HG03103 (cell line): ENCODE measurements around the gene PAFAH1B1.

Experiments
- ATAC-seq: cut with Tn5 transposase; IDR thresholded peaks from one replicate; pipeline ENCODE4 v1.9.1; 2021; ENCODE audit warnings: low read depth; ENCODE audit not compliant: unreplicated experiment

The PAFAH1B1 gene

DNA sequence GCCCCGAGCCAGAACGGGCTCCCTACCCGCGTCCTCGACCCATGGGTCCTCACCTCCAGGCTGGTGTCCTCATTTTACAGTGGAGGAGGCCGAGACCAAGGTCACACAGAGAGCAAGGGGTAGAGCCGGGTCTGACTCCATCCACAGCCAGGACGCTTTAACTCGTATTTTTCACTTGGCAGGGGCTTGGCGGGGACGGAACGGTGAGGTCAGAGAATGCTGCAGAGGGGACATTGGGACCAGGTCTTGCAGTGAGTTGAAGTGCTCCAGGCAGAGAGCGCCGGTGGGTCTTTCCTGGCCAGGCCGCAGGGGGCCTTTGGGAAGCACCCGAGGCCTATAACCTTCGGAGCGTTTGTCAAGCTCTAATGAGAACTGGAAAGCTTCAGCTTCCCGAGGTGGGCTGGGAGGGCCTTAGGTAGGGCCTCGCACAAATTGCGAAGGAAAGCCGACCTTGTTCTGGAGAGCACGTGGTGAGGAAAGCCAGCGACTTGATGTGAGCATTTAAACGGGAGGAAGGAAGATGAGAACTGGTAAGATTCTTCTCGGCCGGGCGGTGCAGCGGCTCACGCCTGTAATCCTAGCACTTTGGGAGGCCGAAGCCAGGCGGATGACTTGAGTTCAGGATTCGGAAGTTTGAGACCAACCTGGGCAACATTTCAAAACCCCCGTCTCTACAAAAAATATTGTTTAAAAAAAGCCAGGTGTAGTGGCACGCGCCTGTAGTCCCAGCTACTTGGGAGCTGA lies 119.0 kb downstream of the PAFAH1B1 start:
- no peak for ATAC-seq

DNA sequence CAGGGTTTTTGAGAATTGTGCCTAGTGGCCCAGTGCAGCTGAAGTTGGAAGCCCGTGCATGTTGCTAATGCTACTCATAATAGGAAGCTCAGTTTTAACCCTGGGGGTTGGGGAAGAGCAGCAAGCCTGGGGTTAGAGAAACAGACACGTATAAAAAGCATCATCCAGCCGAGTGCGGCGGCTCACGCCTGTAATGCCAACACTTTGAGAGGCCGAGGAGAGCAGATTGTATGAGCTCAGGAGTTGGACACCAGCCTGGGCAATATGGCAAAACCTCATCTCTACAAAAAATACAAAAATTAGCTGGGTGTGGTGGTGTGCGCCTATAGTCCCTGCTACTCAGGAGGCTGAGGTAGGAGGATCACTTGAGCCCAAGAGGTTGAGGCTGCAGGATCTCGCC lies 120.4 kb downstream of the PAFAH1B1 start:
- ATAC-seq = no peak

GRCh38 chr17:2716649-2717048 lies 123.2 kb downstream of the PAFAH1B1 start:
- ATAC-seq = no peak

DNA sequence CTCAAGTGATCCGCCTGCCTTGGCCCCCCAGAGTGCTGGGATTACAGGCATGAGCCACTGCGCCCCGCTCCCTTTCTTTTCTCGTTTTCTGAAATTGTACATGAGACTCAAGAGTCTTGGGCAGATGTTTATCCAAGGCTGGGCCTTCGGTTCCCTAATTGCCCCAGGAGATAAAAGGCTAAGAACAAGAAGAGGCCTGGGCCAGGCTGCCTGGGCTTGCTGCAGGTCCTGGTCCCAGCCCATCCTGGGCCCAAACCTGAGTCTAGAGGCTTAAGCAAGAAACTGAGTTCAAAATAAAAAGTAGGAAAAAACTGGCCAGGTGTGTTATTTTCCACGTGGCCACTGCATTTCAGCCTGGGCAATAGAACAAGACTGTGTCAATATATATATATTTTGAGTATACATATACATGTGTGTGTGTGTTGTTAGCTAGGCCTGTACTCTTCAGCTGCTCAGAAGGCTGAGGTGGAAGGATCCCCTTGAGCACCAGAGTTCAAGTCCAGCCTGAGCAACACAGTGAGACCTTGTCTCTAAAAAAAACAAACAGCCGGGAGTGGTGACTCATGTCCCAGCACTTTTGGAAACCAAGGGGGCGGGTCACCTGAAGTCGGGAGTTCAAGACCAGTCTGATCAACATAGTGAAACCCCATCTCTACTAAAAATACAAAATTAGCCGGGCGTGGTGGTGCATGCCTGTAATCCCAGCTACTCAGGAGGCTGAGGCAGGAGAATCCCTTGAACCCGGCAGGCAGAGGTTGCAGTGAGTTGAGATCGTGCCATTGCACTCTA lies 124.9 kb downstream of the PAFAH1B1 start:
- no peak for ATAC-seq

- ATAC-seq = no peak
These were observed 126.4 kb downstream of the PAFAH1B1 start for GRCh38 chr17:2719861-2720260.

DNA sequence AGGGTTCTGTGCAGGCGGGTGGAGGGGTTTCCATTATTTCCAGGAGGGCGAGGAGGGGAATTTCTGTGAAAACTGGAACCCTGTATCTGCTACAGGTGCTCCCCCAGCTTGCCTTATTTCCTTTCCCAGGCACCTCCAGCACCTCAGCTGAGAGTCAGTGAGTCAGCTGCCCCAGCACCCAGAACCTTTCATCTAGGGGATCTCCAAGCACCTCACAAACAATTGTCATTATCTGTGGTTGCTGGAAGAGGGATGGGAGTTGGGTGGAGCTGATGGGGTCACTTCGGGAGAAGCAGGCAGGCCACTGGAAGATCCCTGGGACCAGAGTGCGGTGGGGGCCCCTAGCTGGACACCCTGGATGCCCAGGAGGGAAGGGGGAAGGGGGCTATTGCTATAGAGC lies 128.1 kb downstream of the PAFAH1B1 start:
- ATAC-seq = no peak

- no peak for ATAC-seq
These were observed 129.2 kb downstream of the PAFAH1B1 start for GRCh38 chr17:2722611-2723010.

DNA sequence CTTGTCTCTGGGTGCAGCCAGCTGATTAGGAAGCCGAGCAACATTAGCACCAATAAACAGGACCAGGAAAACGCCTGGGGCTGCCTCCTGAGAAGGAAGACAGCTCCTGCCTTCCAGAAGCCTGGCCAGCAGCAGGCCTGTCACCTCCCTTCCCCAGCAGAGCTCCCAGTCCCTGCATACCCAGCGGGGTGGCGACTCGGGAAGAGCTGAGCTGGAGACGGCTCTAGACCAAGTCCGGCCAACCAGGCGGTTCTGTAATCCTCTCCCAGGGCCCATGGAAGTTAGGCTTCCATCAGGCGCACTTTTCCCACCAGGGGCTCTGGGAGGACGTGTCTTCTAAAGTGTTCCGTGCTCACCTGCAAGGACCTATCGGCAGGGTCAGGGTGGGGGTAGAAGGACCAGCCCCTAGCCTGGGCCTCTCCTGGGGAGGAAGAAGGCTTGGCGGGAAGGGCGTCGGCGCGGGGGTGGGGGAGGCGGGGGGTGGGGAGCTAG lies 130.1 kb downstream of the PAFAH1B1 start:
- ATAC-seq = no peak

GRCh38 chr17:2723997-2724783 lies 130.7 kb downstream of the PAFAH1B1 start:
- ATAC-seq = no peak

GRCh38 chr17:2724784-2725164 lies 131.3 kb downstream of the PAFAH1B1 start:
- ATAC-seq = no peak

DNA sequence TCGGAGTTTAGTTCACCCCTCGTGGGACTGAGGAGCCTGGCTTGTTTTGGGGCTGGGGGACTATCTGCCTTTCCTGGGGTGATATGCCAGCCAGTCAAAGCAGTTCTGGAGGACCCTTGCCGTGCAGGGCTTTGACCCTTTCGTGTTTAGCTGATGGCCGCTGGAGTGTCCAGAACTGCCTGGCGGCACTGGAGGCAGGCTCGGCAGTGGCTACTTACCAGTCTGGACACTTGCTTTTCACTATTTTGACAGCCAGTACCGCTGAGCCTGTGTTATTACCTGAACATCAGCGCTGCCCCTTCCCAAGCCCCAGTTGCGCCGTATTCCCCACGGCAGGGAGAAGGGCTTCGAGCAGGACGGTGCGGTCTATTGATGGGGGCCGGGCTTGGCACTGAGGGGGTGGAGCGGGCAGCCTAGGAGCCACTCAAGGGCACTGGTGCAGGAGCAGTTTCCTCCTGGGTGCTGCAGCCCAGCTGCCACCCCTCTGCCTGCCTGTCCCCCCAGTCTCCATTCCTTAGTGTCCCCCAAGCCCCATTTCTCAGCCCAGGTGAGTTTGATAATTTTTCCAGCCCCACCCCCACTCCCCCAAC lies 137.4 kb downstream of the PAFAH1B1 start:
- no peak for ATAC-seq

DNA sequence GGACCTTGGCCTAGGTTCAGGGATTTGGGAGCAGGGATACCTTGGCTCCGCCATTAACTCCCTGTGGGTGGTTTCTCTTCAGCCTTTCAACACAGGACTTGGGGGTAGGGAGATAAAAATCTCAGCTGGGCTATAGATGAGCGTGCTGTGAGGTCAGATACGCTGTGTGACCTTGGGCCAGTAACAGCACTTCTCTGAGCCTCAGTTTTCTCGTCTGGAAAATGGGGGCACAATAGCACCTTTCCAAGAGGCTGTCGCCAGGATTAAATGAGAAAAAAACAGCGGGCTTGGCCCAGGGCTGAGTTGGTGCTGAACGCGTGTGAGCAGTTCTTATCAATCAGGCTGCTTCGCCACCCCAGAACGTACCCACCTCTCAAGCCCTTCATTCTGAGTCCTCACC lies 138.4 kb downstream of the PAFAH1B1 start:
- no peak for ATAC-seq

- ATAC-seq = no peak
These were observed 141.5 kb downstream of the PAFAH1B1 start for GRCh38 chr17:2734939-2735338.
